ENCODE measurements around the gene SLC30A2. TPM values are rescaled to one million over a fixed set of nuclear protein-coding genes. Genes with fewer than 3 reads are reported as not detected.

Gene SLC30A2
- total RNA-seq, 1 donor from 2014 or later: not detected

- no peak for DNase-seq (ENCODE audit: low spot score)
Measured at GRCh38 chr1:26041978-26042377, 3.9 kb downstream of the SLC30A2 start.

GRCh38 chr1:26041401-26041800 is 4.5 kb downstream of the SLC30A2 start:
- DNase-seq (ENCODE audit: low spot score): no peak

- no peak for DNase-seq (ENCODE audit: low spot score)
Measured at GRCh38 chr1:26038904-26039303, 7.0 kb downstream of the SLC30A2 start.

- no peak for DNase-seq (ENCODE audit: low spot score)
Measured at GRCh38 chr1:26038477-26038876, 7.4 kb downstream of the SLC30A2 start.

- no peak for DNase-seq (ENCODE audit: low spot score)
Measured at GRCh38 chr1:26037904-26038303, 8.0 kb downstream of the SLC30A2 start.

GRCh38 chr1:26036756-26037281 is 9.1 kb downstream of the SLC30A2 start:
- no peak for DNase-seq (ENCODE audit: low spot score)

GRCh38 chr1:26035959-26036755 is 9.8 kb downstream of the SLC30A2 start:
- DNase-seq (ENCODE audit: low spot score): peak; percentile 94

- peak; percentile 94 for DNase-seq (ENCODE audit: low spot score)
Measured at GRCh38 chr1:26035203-26035958, 10.5 kb downstream of the SLC30A2 start.

- DNase-seq (ENCODE audit: low spot score): no peak
Measured at GRCh38 chr1:26034504-26035202, 11.3 kb downstream of the SLC30A2 start.

- DNase-seq (ENCODE audit: low spot score): no peak
Measured at GRCh38 chr1:26032656-26033357, 13.1 kb downstream of the SLC30A2 start.

- DNase-seq (ENCODE audit: low spot score): no peak
Measured at GRCh38 chr1:26031611-26032220, 14.2 kb downstream of the SLC30A2 start.

- DNase-seq (ENCODE audit: low spot score): no peak
Measured at GRCh38 chr1:26031196-26031595, 14.7 kb downstream of the SLC30A2 start.

GRCh38 chr1:26029864-26030481 is 15.9 kb downstream of the SLC30A2 start:
- DNase-seq (ENCODE audit: low spot score): no peak

GRCh38 chr1:26029054-26029863 is 16.7 kb downstream of the SLC30A2 start:
- DNase-seq (ENCODE audit: low spot score): no peak

- no peak for DNase-seq (ENCODE audit: low spot score)
Measured at GRCh38 chr1:26028490-26028980, 17.4 kb downstream of the SLC30A2 start.

GRCh38 chr1:26027716-26028489 is 18.0 kb downstream of the SLC30A2 start:
- no peak for DNase-seq (ENCODE audit: low spot score)

GRCh38 chr1:26025517-26025916 is 20.4 kb downstream of the SLC30A2 start:
- no peak for DNase-seq (ENCODE audit: low spot score)

GRCh38 chr1:26025060-26025459 is 20.9 kb downstream of the SLC30A2 start:
- DNase-seq (ENCODE audit: low spot score): no peak

Data from mesenteric fat pad (tissue), 1 donor.